ENCODE measurements around the gene IL7R.

GRCh38 chr5:35877655-35878054 lies 21.0 kb downstream of the IL7R start:
- no peak for TF ChIP-seq CTCF (conservative IDR thresholded peaks at IDR 0.05; ENCODE audit: low read depth, low read length)
- no peak for TF ChIP-seq EZH2 (IDR thresholded peaks at IDR 0.05; ENCODE audit: borderline replicate concordance, low read depth, low read length, poor library complexity, severe bottlenecking)
